GM04503 (cell line): ENCODE results near the gene BAIAP3.

ENCODE experiments used
- DNase-seq: peaks from one replicate; pipeline ENCODE4 v3.0.0-alpha.2; 2012; ENCODE audit warnings: low read depth

Gene BAIAP3

GRCh38 chr16:1334739-1335138 is 1.3 kb downstream of the BAIAP3 start:
- DNase-seq = no peak

- no peak for DNase-seq
Observed at GRCh38 chr16:1335211-1335971, 1.9 kb downstream of the BAIAP3 start.

- no peak for DNase-seq
Observed at GRCh38 chr16:1335996-1336395, 2.6 kb downstream of the BAIAP3 start.

GRCh38 chr16:1336619-1337018 is 3.2 kb downstream of the BAIAP3 start:
- no peak for DNase-seq

GRCh38 chr16:1337486-1337885 is 4.0 kb downstream of the BAIAP3 start:
- DNase-seq = no peak

GRCh38 chr16:1338119-1338730 is 4.8 kb downstream of the BAIAP3 start:
- no peak for DNase-seq

GRCh38 chr16:1338855-1339675 is 5.6 kb downstream of the BAIAP3 start:
- DNase-seq = no peak

GRCh38 chr16:1340730-1341494 is 7.5 kb downstream of the BAIAP3 start:
- DNase-seq = no peak

- no peak for DNase-seq
Observed at GRCh38 chr16:1341495-1342420, 8.3 kb downstream of the BAIAP3 start.

- DNase-seq = peak; percentile 21
Observed at GRCh38 chr16:1342526-1343427, 9.3 kb downstream of the BAIAP3 start.

GRCh38 chr16:1343428-1344242 is 10.2 kb downstream of the BAIAP3 start:
- no peak for DNase-seq

GRCh38 chr16:1344499-1344898 is 11.1 kb downstream of the BAIAP3 start:
- DNase-seq = no peak

- DNase-seq = no peak
Observed at GRCh38 chr16:1345087-1345486, 11.6 kb downstream of the BAIAP3 start.

GRCh38 chr16:1345651-1346421 is 12.4 kb downstream of the BAIAP3 start:
- DNase-seq = no peak

- no peak for DNase-seq
Observed at GRCh38 chr16:1346422-1347285, 13.2 kb downstream of the BAIAP3 start.

- DNase-seq = no peak
Observed at GRCh38 chr16:1347286-1347855, 13.9 kb downstream of the BAIAP3 start.

GRCh38 chr16:1347962-1348361 is 14.5 kb downstream of the BAIAP3 start:
- no peak for DNase-seq
